ENCODE data around the gene GMNN. TPM values are rescaled to one million over a fixed set of nuclear protein-coding genes. Genes with fewer than 3 reads are reported as not detected.
A peak's percentile ranks its signal among the peaks of the same experiment; 100 is the strongest.
"Not testable (repeated sequence)": the region's sequence is repeated elsewhere in the genome, so short reads cannot be mapped to it uniquely, and the experiment has no call there.

Gene GMNN
- total RNA-seq (10 to 100 TPM in 1 of 5 experiments, 1 to 10 TPM in 4; 5.1 to 54.6 (median 7.0) TPM), polyA plus RNA-seq (1 to 10 TPM; 4.2 to 5.0 TPM), total RNA-seq (6.6 reads per million, percentile 28 among the genes with 10 or more reads in this experiment)

DNA sequence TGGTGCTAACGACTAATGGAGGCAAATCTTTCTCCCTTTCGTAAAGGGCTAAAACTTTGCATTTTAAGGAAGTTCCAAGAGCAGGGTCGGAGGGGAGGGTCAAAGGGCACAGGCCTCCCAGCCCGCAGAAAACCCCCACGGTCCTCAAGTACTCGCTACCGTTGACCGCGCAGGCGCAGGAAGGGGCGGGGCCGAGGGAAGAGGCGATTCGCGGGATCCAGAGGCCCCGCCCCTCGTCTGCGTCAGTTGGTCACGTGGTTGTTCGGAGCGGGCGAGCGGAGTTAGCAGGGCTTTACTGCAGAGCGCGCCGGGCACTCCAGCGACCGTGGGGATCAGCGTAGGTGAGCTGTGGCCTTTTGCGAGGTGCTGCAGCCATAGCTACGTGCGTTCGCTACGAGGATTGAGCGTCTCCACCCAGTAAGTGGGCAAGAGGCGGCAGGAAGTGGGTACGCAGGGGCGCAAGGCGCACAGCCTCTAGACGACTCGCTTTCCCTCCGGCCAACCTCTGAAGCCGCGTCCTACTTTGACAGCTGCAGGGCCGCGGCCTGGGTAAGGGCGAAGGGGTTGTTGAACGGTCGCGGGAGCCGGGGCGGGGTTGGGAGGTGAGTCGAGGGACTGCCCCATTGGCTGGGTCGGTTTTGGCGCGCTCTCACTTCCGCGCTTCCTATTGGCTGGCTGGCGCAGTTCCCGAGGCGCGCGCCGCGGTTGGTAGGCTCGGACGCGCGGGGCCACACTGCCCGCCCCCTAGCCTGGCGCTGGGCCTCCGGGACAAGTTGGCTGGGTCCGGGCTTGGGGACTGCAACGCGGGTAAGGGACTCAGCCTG lies at the start of gene GMNN:
Gene GMNN (plus strand): TSS at position 242 of the 824 bp plus-strand sequence. CDS start 2,310 bp downstream, outside the sequence.
- H3K4me1 ChIP-seq (ENCODE audit: control insufficient read depth in 2 of 2, insufficient read depth in 2 of 2, low read length in 2 of 2), result peaks cover 6 to 7% of the 10 kb centered on the region in 2 donors
- Mint-ChIP-seq H3K4me3 (peak within 1 kb of the TSS; percentile 98 to 99 (median 98)), H3K36me3 (peaks cover 0 to 12% (median 0%) of the 10 kb centered on the region in 5 donors), H3K27me3 (no peaks in the 10 kb centered on the region), H3K4me1 (peaks cover 10 to 38% (median 21%) of the 10 kb centered on the region in 7 donors), H3K27ac (peak within 1 kb of the TSS; percentile 91 to 98 (median 97)), H3K9me3 (no peaks in the 10 kb centered on the region)
- H3K9me3 ChIP-seq (ENCODE audit: control insufficient read depth in 2 of 3, low read length in 3 of 3), result no peaks in the 10 kb centered on the region
- no peaks in the 10 kb centered on the region for H3K27me3 ChIP-seq (ENCODE audit: control insufficient read depth in 2 of 2, insufficient read depth in 2 of 2, low read length in 2 of 2)
- H3K36me3 ChIP-seq (ENCODE audit: control insufficient read depth in 2 of 3, insufficient read depth in 3 of 3, low read length in 3 of 3), result peaks cover 0 to 4% (median 0%) of the 10 kb centered on the region in 3 experiments
- intact Hi-C loops (cut with micrococcal nuclease), result loop anchor here (1.0 to 5.0 kb wide), 7 partner anchors 54 to 244 kb away; partner anchors contain the start of gene TDP2 (in 2 of the 2)
- POLR2A ChIA-PET, result interaction anchor here (0.5 to 2.3 kb wide), 12 partner anchors 8 to 1227 kb away, joined by 3 to 13 read pairs (median 3); partner anchors contain the start of genes ACOT13 and TDP2
- CTCF ChIA-PET, result interaction anchor here (1.0 to 1.2 kb wide), 2 partner anchors 53 to 280 kb away, joined by 3 read pairs; no protein-coding TSS in a partner anchor
- peak; percentile 91 to 99 (median 94) for DNase-seq
- peak within 1 kb of the TSS; percentile 90 for H3K27ac ChIP-seq (ENCODE audit: low read depth, low read length)
- peak; percentile 95 for ATAC-seq
- peak within 1 kb of the TSS; percentile 93 for H3K4me3 ChIP-seq (ENCODE audit: low read length)

DNA sequence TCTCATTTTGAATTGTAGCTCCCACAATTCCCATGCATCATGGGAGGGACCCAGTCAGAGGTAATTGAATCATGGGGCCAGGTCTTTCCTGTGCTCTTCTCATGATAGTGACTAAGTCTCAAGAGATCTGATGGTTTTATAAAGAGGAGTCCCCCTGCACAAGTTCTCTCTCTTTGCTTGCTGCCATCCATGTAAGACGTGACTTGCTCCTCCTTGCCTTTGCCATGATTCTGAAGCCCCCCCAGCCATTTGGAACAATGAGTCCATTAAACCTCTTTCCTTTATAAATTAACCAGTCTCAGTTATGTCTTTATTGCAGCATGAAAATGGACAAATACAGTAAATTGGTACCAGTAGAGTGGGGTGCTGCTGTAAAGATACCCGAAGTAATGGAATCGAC lies 44.1 kb upstream of the GMNN start:
- Mint-ChIP-seq H3K27me3 (peaks cover 0 to 16% (median 6%) of the 10 kb centered on the region in 5 donors), H3K9me3 (peaks cover 0 to 29% (median 12%) of the 10 kb centered on the region in 11 donors), H3K36me3 (peaks cover 5 to 18% (median 7%) of the 10 kb centered on the region in 5 donors)
- H3K4me3 ChIP-seq (ENCODE audit: low read length); H3K36me3 ChIP-seq (ENCODE audit: control insufficient read depth in 2 of 3, insufficient read depth in 3 of 3, low read length in 3 of 3); DNase-seq; H3K4me1 Mint-ChIP-seq; ATAC-seq; intact Hi-C loops (cut with micrococcal nuclease); CTCF ChIA-PET; H3K27ac Mint-ChIP-seq; H3K27me3 ChIP-seq (ENCODE audit: control insufficient read depth in 2 of 2, insufficient read depth in 2 of 2, low read length in 2 of 2); H3K4me1 ChIP-seq (ENCODE audit: control insufficient read depth in 2 of 2, insufficient read depth in 2 of 2, low read length in 2 of 2); H3K27ac ChIP-seq (ENCODE audit: low read depth, low read length); H3K4me3 Mint-ChIP-seq: not testable (repeated sequence)
- peaks cover 0 to 12% (median 0%) of the 10 kb centered on the region in 3 experiments for H3K9me3 ChIP-seq (ENCODE audit: control insufficient read depth in 2 of 3, low read length in 3 of 3)
- POLR2A ChIA-PET, result interaction anchor here (1.5 kb wide), 1 partner anchor 9 kb away, joined by 3 read pairs; no protein-coding TSS in a partner anchor

DNA sequence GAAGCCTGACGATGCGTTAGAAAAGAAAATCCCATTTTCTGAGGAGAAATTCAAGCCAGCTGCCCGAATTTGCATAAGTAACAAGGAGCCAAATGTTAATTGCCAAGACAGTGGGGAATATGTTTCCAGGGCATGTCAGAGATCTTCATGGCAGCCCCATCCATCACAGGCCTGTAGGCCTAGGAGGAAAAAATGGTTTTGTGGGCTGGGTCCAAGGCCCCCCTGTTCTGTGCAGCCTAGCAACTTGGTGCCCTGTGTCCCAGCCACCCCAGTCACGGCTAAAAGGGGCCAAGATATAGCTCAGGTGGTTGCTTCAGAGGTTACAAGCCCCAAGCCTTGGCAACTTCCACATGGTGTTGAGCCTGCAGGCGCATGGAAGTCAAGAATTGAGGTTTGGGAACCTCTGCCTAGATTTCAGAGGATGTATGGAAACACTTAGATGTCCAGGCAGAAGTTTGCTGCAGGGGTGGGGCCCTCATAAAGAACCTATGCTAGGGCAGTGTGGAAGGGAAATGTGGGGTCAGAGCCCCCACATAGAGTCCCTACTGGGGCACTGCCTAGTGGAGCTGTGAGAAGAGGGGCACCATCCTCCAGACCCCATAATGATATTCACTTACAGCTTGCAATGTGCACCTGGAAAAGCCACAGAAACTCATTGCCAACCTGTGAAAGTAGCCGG lies 43.1 kb upstream of the GMNN start:
- peaks cover 0 to 29% (median 10%) of the 10 kb centered on the region in 11 donors for H3K9me3 Mint-ChIP-seq
- H3K36me3 ChIP-seq (ENCODE audit: control insufficient read depth in 2 of 3, insufficient read depth in 3 of 3, low read length in 3 of 3); ATAC-seq; CTCF ChIA-PET; H3K4me1 ChIP-seq (ENCODE audit: control insufficient read depth in 2 of 2, insufficient read depth in 2 of 2, low read length in 2 of 2); H3K4me3 ChIP-seq (ENCODE audit: low read length); H3K4me1 Mint-ChIP-seq; H3K27ac Mint-ChIP-seq; DNase-seq; H3K4me3 Mint-ChIP-seq; H3K27ac ChIP-seq (ENCODE audit: low read depth, low read length); intact Hi-C loops (cut with micrococcal nuclease); H3K27me3 ChIP-seq (ENCODE audit: control insufficient read depth in 2 of 2, insufficient read depth in 2 of 2, low read length in 2 of 2): not testable (repeated sequence)
- peaks cover 0 to 12% (median 0%) of the 10 kb centered on the region in 3 experiments for H3K9me3 ChIP-seq (ENCODE audit: control insufficient read depth in 2 of 3, low read length in 3 of 3)
- H3K27me3 Mint-ChIP-seq, result peaks cover 0 to 16% (median 5%) of the 10 kb centered on the region in 5 donors
- H3K36me3 Mint-ChIP-seq, result peaks cover 5 to 18% (median 7%) of the 10 kb centered on the region in 5 donors
- POLR2A ChIA-PET, result interaction anchor here (1.5 kb wide), 1 partner anchor 10 kb away, joined by 3 read pairs; no protein-coding TSS in a partner anchor

DNA sequence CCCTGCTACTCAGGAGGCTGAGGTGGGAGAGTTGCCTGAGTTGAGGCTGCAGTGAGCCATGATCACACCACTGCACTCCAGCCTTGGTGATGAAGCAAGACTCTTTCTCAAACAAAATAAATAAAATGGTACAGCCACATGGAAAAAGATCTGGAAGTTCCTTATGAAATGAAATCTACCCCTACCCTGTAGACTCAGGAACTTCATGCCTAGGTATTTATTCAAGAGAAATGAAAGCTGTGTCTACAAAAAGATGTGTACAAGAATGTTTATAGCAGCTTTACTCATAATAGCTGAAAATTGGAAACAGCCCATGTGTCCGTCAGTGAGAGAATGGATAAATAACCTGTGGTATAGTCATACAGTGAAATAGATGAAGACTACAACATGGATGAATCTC lies 40.6 kb upstream of the GMNN start:
- Mint-ChIP-seq H3K36me3 (peaks cover 5 to 16% (median 7%) of the 10 kb centered on the region in 5 donors), H3K27me3 (peaks cover 0 to 8% (median 4%) of the 10 kb centered on the region in 5 donors), H3K27ac (no peak overlapping the region), H3K4me1 (peaks cover 0 to 6% (median 5%) of the 10 kb centered on the region in 7 donors), H3K4me3 (no peak overlapping the region), H3K9me3 (peaks cover 0 to 28% (median 10%) of the 10 kb centered on the region in 11 donors)
- H3K27ac ChIP-seq (ENCODE audit: low read depth, low read length), result no peak overlapping the region
- no peak for ATAC-seq
- intact Hi-C loops (cut with micrococcal nuclease), result no loop called here
- ChIA-PET CTCF (interaction anchor here (0.7 kb wide), 1 partner anchor 1258 kb away, joined by 4 read pairs; no protein-coding TSS in a partner anchor), POLR2A (no interaction called here)
- no peaks in the 10 kb centered on the region for H3K36me3 ChIP-seq (ENCODE audit: control insufficient read depth in 2 of 3, insufficient read depth in 3 of 3, low read length in 3 of 3)
- H3K4me1 ChIP-seq (ENCODE audit: control insufficient read depth in 2 of 2, insufficient read depth in 2 of 2, low read length in 2 of 2), result no peaks in the 10 kb centered on the region
- no peak for DNase-seq
- H3K27me3 ChIP-seq (ENCODE audit: control insufficient read depth in 2 of 2, insufficient read depth in 2 of 2, low read length in 2 of 2), result no peaks in the 10 kb centered on the region
- no peak overlapping the region for H3K4me3 ChIP-seq (ENCODE audit: low read length)
- peaks cover 0 to 12% (median 0%) of the 10 kb centered on the region in 3 experiments for H3K9me3 ChIP-seq (ENCODE audit: control insufficient read depth in 2 of 3, low read length in 3 of 3)

DNA sequence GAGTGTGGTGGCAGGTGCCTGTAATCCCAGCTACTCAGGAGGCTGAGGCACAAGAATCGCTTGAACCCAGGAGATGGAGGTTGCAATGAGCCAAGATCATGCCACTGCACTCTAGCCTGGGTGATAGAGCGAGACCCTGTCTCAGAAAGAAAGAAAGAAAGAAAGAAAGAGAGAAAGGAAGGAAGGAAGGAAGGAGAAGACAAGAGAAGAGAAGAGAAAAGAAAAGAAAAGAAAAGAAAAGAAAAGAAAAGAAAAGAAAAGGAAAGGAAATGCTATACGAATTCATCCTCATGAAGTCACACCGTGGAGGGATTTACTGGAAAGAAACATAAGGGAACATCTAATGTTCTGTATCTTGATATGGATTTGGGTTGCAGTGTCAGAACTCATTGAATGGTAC lies 40.0 kb upstream of the GMNN start:
- H3K4me3 ChIP-seq (ENCODE audit: low read length); POLR2A ChIA-PET; DNase-seq; H3K4me1 ChIP-seq (ENCODE audit: control insufficient read depth in 2 of 2, insufficient read depth in 2 of 2, low read length in 2 of 2); intact Hi-C loops (cut with micrococcal nuclease); ATAC-seq; H3K4me1 Mint-ChIP-seq; H3K36me3 ChIP-seq (ENCODE audit: control insufficient read depth in 2 of 3, insufficient read depth in 3 of 3, low read length in 3 of 3); H3K27me3 ChIP-seq (ENCODE audit: control insufficient read depth in 2 of 2, insufficient read depth in 2 of 2, low read length in 2 of 2); H3K27me3 Mint-ChIP-seq; H3K4me3 Mint-ChIP-seq; H3K27ac Mint-ChIP-seq; H3K27ac ChIP-seq (ENCODE audit: low read depth, low read length): not testable (repeated sequence)
- Mint-ChIP-seq H3K36me3 (peaks cover 5 to 12% (median 7%) of the 10 kb centered on the region in 5 donors), H3K9me3 (peaks cover 0 to 25% (median 10%) of the 10 kb centered on the region in 11 donors)
- CTCF ChIA-PET, result interaction anchor here (0.7 kb wide), 1 partner anchor 1257 kb away, joined by 4 read pairs; no protein-coding TSS in a partner anchor
- peaks cover 0 to 12% (median 0%) of the 10 kb centered on the region in 3 experiments for H3K9me3 ChIP-seq (ENCODE audit: control insufficient read depth in 2 of 3, low read length in 3 of 3)

DNA sequence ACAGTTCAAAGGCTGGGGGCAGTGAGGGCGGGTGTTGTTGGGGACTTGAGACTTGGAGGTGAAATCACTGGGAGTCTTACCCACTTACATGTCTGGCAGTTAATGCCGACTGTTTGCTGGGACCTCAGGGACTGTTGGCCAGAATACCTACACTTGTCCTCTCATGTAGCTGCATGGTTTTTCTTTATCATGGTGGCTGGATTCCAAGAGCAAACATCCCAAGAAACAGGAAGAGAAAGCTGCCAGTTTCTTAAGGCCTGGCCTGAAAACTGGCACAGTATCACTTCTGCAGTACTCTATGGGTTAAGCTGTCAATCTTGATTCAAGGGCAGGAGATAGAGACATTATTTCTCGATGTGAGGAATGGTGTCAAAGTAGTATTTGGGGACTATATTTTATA lies 36.0 kb upstream of the GMNN start:
- intact Hi-C loops (cut with micrococcal nuclease), result no loop called here
- Mint-ChIP-seq H3K4me1 (peaks cover 0 to 20% (median 5%) of the 10 kb centered on the region in 7 donors), H3K27ac (no peak overlapping the region), H3K36me3 (peaks cover 0 to 4% (median 0%) of the 10 kb centered on the region in 5 donors), H3K4me3 (no peak overlapping the region), H3K9me3 (peaks cover 0 to 6% (median 0%) of the 10 kb centered on the region in 11 donors), H3K27me3 (peaks cover 0 to 5% (median 0%) of the 10 kb centered on the region in 5 donors)
- no peaks in the 10 kb centered on the region for H3K9me3 ChIP-seq (ENCODE audit: control insufficient read depth in 2 of 3, low read length in 3 of 3)
- H3K4me3 ChIP-seq (ENCODE audit: low read length), result no peak overlapping the region
- no peaks in the 10 kb centered on the region for H3K36me3 ChIP-seq (ENCODE audit: control insufficient read depth in 2 of 3, insufficient read depth in 3 of 3, low read length in 3 of 3)
- no peaks in the 10 kb centered on the region for H3K27me3 ChIP-seq (ENCODE audit: control insufficient read depth in 2 of 2, insufficient read depth in 2 of 2, low read length in 2 of 2)
- CTCF ChIA-PET, result no interaction called here
- H3K4me1 ChIP-seq (ENCODE audit: control insufficient read depth in 2 of 2, insufficient read depth in 2 of 2, low read length in 2 of 2), result no peaks in the 10 kb centered on the region
- POLR2A ChIA-PET, result interaction anchor here (3.2 kb wide), 1 partner anchor 17 kb away, joined by 15 read pairs; no protein-coding TSS in a partner anchor
- ATAC-seq (no peak), DNase-seq (no peak)
- H3K27ac ChIP-seq (ENCODE audit: low read depth, low read length), result no peak overlapping the region

Measured in naive thymus-derived CD4-positive, alpha-beta T cell (primary cell).